DOHH2 (cell line): ENCODE data around the gene TRIP10.

Experiments used
- H3F3A ChIP-seq: fragments of 200-600 bp; sonication (generic), shearing (Covaris generic); 2 replicates; pipeline ENCODE4 v1.6.0; 2016; ENCODE audit warnings: antibody characterized with exemption, mild to moderate bottlenecking; ENCODE audit not compliant: control insufficient read depth, insufficient read depth
- H3K27ac ChIP-seq: fragments of 200-600 bp; sonication (generic); 2 replicates; pipeline ENCODE4 v1.5.1; 2014; ENCODE audit warnings: low read depth, mild to moderate bottlenecking, low read length, moderate library complexity
- H3K27me3 ChIP-seq: fragments of 200-600 bp; sonication (generic); 2 replicates; pipeline ENCODE4 v1.6.1; 2014; ENCODE audit warnings: mild to moderate bottlenecking, low read length, mixed read lengths; ENCODE audit not compliant: control insufficient read depth
- H3K36me3 ChIP-seq: fragments of 200-600 bp; sonication (generic); 2 replicates; pipeline ENCODE4 v1.6.1; 2014; ENCODE audit warnings: mild to moderate bottlenecking, low read length, moderate library complexity, mixed read lengths; ENCODE audit not compliant: control insufficient read depth
- H3K4me1 ChIP-seq: fragments of 200-600 bp; sonication (generic); 2 replicates; pipeline ENCODE4 v1.6.1; 2014; ENCODE audit warnings: mild to moderate bottlenecking, low read length, mixed read lengths; ENCODE audit not compliant: control insufficient read depth
- H3K4me2 ChIP-seq: fragments of 200-600 bp; sonication (generic); 2 replicates; pipeline ENCODE4 v1.6.0; 2014; ENCODE audit warnings: mild to moderate bottlenecking, low read length, moderate library complexity
- H3K4me3 ChIP-seq: fragments of 200-600 bp; sonication (generic); 2 replicates; pipeline ENCODE4 v1.5.1; 2014; ENCODE audit warnings: mild to moderate bottlenecking, low read length, mixed read lengths
- H3K79me2 ChIP-seq: fragments of 200-600 bp; sonication (generic); 2 replicates; pipeline ENCODE4 v1.6.1; 2014; ENCODE audit warnings: mild to moderate bottlenecking, low read length, mixed read lengths; ENCODE audit not compliant: control insufficient read depth
- H3K9me2 ChIP-seq: fragments of 200-600 bp; sonication (generic); replicated peaks from 2 replicates; pipeline ENCODE4 v1.6.1; 2014; ENCODE audit warnings: mild to moderate bottlenecking, low read length, mixed read lengths; ENCODE audit not compliant: control insufficient read depth
- H3K9me3 ChIP-seq: fragments of 200-600 bp; sonication (generic); 2 replicates; pipeline ENCODE4 v1.6.1; 2014; ENCODE audit warnings: antibody characterized with exemption, low read length, mixed read lengths; ENCODE audit not compliant: control insufficient read depth, insufficient read depth
- H4K20me1 ChIP-seq: fragments of 200-600 bp; sonication (generic); 2 replicates; pipeline ENCODE4 v1.6.0; 2014; ENCODE audit warnings: low read depth, mild to moderate bottlenecking, antibody characterized with exemption, low read length, moderate library complexity; ENCODE audit not compliant: control insufficient read depth, insufficient read depth
- EZH2phosphoT487 ChIP-seq: fragments of 200-600 bp; sonication (generic); IDR thresholded peaks from 2 replicates; pipeline ENCODE4 v1.6.1; 2017; ENCODE audit warnings: borderline replicate concordance, mild to moderate bottlenecking, antibody characterized with exemption, low read length, moderate library complexity, mixed read lengths
- TF ChIP-seq, protein P1 (sequence below): fragments of 200-600 bp; sonication (generic); IDR thresholded peaks from one replicate; pipeline ENCODE4 v1.5.1; 2014; ENCODE audit warnings: antibody characterized with exemption, mild to moderate bottlenecking, low read depth, low read length; ENCODE audit not compliant: poor library complexity, severe bottlenecking

TRIP10 gene

DNA sequence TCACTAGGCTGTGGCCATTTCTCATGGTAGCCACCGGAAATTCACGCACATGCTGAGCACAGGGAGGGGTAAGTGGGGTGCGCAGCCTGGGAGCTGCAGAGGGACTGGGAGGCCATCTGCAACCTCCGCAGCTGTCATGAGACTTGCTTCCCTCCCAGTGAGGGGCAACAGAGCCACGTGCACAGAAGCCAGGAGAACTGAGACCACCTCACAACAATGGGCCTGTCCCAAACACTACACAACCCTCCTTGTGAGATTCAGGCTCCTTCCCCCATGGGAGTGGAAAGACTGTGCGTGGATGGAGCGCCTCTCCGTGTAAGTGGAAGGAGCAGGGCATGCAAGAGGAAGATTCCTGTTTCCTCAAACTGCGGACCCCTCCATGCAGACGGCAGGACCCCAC, 27.9 kb upstream of the TRIP10 start:
- Histone ChIP-seq H3K9me2 (no peaks in the 10 kb centered on the region), H3K9me3 (no peaks in the 10 kb centered on the region), H3K4me3 (no peak overlapping the region), H3K27me3 (peaks cover 10% of the 10 kb centered on the region), H3K4me2 (no peak overlapping the region), H3K36me3 (no peaks in the 10 kb centered on the region), H3F3A (0 out of 2 replicates have a peak, but pooled peaks cover 2% of the 10 kb centered on the region), H3K79me2 (no peaks in the 10 kb centered on the region), H3K4me1 (no peaks in the 10 kb centered on the region), H4K20me1 (no peaks in the 10 kb centered on the region), H3K27ac (no peak overlapping the region)
- TF ChIP-seq, protein P1, sequence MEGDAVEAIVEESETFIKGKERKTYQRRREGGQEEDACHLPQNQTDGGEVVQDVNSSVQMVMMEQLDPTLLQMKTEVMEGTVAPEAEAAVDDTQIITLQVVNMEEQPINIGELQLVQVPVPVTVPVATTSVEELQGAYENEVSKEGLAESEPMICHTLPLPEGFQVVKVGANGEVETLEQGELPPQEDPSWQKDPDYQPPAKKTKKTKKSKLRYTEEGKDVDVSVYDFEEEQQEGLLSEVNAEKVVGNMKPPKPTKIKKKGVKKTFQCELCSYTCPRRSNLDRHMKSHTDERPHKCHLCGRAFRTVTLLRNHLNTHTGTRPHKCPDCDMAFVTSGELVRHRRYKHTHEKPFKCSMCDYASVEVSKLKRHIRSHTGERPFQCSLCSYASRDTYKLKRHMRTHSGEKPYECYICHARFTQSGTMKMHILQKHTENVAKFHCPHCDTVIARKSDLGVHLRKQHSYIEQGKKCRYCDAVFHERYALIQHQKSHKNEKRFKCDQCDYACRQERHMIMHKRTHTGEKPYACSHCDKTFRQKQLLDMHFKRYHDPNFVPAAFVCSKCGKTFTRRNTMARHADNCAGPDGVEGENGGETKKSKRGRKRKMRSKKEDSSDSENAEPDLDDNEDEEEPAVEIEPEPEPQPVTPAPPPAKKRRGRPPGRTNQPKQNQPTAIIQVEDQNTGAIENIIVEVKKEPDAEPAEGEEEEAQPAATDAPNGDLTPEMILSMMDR = no peak
- TF ChIP-seq EZH2phosphoT487 = no peak

DNA sequence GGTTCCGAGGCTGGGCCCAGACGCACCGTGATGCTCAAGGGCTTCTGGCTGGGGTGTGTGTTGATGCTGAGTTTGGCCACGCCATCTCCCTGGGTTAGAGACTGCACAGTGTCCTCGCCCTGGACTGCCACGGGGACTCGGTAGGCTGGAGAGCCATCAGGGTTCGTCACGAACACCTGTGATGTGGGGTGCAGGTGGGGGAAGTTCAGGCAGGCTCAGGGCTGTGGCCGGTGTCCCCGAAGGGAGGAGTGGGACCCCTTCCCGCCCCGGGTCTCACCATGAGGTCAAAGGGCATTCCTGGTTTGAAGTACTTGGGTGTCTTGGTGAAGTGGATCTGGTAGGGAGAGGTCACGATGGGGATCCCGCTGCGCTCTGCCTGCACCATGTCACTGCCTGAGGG, 27.2 kb upstream of the TRIP10 start:
- TF ChIP-seq, protein P1 = no peak
- no peak for TF ChIP-seq EZH2phosphoT487
- no peak overlapping the region for H3K27ac ChIP-seq
- H3K4me1 ChIP-seq = no peaks in the 10 kb centered on the region
- no peaks in the 10 kb centered on the region for H3K9me3 ChIP-seq
- no peaks in the 10 kb centered on the region for H3K36me3 ChIP-seq
- H3K27me3 ChIP-seq = peaks cover 10% of the 10 kb centered on the region
- H4K20me1 ChIP-seq = no peaks in the 10 kb centered on the region
- no peak overlapping the region for H3K4me3 ChIP-seq
- 0 out of 2 replicates have a peak, but pooled peaks cover 3% of the 10 kb centered on the region for H3F3A ChIP-seq
- no peaks in the 10 kb centered on the region for H3K79me2 ChIP-seq
- H3K4me2 ChIP-seq = no peak overlapping the region
- no peaks in the 10 kb centered on the region for H3K9me2 ChIP-seq

DNA sequence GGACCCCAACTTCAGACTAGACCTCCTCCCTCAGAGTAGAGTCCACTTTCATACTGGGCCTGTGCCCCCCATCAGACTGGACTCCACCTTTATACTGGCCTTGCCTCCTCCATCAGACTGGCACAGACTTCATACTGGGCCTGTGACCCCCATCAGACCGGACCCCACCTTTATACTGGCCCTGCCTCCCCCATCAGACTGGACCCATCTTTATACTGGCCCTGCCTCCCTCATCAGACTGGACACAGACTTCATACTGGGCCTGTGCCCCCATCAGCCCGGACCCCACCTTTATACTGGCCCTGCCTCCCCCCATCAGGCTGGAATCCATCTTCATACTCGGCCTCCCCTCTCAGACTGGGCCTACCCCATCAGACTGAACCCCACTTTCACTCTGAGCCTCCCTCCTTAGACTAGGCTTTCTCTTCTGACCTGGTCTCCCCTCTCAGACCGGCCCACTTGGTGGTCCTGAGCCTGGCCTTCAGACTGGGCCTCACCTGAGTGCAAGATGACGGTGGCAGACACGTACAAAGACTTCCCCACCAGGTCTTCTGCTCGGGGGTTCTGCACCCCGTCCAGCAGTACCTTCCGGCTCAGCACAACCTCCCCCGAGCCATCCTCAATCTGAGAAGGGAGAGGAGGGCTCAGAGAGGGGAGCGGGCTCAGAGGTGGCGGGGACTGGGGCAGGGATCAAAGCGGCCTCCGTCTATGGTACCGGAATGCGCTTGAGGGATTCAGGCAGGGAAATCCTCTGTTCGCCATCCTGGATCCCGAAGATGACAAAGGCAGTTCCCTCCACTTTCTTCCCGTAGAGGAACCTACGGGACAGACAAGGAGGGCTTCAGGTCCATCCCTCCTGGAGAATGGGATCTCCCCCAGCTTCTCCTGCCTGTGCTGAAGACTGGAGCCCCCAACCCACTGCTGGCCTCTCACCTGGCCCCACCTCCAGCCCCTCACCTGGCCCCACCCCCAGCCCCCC, 26.5 kb upstream of the TRIP10 start:
- TF ChIP-seq EZH2phosphoT487 = no peak
- TF ChIP-seq, protein P1 = no peak
- H3K36me3 ChIP-seq = no peaks in the 10 kb centered on the region
- 0 out of 2 replicates have a peak, but pooled peaks cover 6% of the 10 kb centered on the region for H3F3A ChIP-seq
- H3K79me2 ChIP-seq = no peaks in the 10 kb centered on the region
- H3K9me3 ChIP-seq = no peaks in the 10 kb centered on the region
- no peak overlapping the region for H3K4me3 ChIP-seq
- no peaks in the 10 kb centered on the region for H4K20me1 ChIP-seq
- no peak overlapping the region for H3K27ac ChIP-seq
- no peak overlapping the region for H3K4me2 ChIP-seq
- H3K4me1 ChIP-seq = no peaks in the 10 kb centered on the region
- H3K27me3 ChIP-seq = peaks cover 10% of the 10 kb centered on the region
- no peaks in the 10 kb centered on the region for H3K9me2 ChIP-seq
